NCI-H774 (cell line): ENCODE measurements around the gene CHSY1.

Experiments used
- DNase-seq: peaks from one replicate; lab custom pipeline; 2025; lab: John Stamatoyannopoulos, UW

The CHSY1 gene

DNA sequence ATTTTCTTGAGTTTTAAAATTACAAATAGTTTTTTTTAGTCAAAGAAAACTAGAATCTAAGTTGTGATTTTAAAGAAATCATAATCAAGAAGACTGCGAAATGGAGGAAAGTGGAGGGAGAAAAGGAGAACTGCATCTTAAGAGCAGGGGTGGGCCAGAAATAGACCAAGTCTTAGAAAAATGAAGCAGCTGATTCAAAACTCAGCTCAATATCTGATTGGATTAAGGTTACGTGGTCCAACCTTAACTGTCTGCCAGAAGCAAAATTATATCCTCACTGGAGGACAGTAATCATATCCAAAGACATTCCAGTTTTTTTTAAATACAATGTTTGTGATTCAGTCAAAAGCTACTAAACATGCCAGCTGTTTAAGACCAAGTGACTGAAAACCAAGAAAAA is 41.4 kb downstream of the CHSY1 start:
- DNase-seq = no peak

GRCh38 chr15:101210058-101210457 is 41.8 kb downstream of the CHSY1 start:
- no peak for DNase-seq

DNA sequence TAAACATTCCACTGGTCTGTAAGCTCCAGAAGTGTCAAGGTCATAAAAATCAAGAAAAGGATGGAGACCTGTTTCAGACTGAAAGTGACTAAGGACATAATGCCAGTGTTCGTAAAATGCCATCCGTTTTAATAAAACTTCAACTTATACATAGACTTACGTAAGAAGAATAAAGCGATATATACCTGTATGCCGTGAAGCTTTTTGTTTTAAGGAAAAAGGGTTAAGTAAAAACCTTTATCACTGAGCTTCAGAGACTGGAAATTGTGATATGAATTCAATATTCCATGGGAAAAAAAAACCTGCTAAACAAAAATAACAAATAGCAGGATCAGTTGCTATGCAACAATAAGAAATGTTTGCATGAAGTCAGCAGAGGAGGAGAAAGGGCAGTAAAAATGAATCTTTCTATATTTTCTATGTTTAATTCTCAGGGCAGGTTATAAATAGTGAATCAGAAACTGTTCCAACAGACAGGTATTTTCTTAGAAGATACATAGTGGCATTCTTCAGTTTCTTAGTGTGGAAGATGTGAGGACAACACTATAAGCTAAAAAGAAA is 42.5 kb downstream of the CHSY1 start:
- no peak for DNase-seq

GRCh38 chr15:101207867-101208288 is 44.0 kb downstream of the CHSY1 start:
- DNase-seq = no peak

DNA sequence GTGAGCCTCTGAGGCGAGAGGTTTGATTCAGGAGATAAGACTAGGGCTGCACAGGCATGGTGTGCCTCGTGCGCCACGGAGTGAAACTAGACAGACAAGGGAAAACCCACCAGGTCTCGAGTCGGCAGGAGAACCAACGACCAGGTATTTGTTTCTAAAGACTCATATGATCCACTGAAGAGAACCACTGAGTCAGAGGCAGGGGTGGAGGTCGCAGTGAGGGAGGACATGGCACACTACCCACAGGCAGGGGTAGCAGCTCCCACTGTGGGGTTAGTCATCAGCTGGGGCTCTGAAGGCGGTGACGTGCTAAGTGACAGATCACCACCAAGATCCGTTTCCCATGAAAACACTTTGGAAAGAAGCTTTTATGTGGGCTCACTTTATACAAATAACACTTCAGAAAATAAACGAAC is 45.7 kb downstream of the CHSY1 start:
- DNase-seq = no peak

- no peak for DNase-seq
Measured at GRCh38 chr15:101204739-101205535, 46.9 kb downstream of the CHSY1 start.

DNA sequence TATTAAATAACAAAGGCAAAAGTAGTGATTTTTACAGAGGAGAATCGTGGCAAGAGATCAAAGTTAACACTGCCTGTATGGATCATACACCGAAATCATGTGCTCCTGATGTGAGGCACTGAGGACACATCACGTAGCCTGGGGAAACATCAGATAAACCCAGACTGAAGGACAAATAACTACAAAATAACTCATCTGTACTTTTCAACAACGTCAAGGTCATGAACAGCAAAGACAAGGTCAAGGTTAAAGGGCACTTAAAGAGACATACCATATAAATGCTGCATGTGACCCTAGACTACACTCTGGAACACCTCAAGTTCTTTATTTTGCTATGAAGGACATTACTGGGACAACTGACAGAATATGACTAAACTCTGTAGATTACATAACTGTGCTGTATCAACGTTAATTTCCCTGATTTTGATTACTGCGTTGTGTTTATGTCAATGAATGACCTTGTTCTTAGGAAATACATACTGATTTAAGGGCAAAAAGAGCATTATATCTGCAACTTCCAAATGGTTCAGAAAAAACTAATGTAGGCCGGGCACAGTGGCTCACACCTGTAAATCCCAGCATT is 48.1 kb downstream of the CHSY1 start:
- DNase-seq = no peak

DNA sequence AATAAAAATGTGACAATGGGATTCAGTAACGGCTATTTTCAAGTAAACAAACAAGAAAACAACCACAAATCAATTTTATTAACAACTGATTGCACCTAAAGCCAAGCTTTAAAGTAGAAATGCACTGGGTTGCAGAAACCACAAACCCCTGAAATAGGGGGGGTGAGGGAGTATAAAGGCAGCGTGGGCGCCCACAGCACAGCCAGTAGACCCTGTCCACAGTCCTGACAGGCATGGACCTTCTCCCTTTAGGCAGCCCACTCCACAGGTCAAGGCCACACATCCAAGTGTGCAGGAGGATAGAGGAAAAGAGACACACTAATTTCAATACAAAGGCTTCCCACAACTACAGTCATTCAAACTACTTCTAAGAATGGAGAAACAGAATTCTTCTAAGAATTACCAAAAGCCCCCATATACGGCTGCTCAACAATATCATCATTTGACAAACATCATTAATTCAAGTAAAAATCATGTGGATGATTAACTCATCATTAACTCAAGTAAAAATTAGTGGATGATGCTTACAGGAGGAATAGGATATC is 48.7 kb downstream of the CHSY1 start:
- no peak for DNase-seq

DNA sequence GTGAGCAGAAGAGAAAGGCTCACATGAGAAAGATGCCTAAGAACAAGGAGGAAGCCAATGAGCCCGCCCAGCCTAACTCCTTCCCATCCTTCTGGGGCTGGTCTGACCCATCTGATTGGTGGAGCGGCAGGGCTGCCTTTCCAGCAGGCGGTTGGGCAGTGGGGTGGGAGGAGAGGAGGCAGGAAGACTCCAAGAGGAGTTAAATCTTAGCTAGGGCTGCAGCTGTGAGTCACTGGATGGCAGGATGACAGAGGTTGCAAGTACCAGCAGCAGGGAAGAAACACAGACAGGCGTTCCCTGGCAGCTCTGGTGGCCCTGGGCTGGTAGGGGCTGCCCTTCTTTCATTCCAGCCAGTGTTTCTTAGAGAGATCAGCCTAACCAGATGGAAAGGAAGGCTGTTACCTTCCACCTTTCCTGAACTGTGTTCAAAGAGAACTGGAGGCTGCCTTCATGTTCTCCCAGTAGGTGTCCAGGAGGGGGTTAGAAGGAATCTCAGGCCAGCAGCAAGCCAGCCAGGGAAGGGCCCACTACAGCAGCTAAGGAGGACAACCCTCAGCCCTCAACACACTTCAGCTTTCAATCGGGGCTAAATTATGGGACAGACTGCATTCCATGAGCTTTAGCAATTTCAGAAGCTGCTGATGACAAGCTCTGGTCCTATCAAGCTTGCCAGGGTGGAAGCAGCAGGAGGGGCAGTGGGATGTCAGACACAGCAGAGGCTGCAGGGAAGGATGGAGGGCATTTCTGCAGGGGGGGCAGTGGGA is 50.3 kb downstream of the CHSY1 start:
- DNase-seq = no peak

- DNase-seq = no peak
Measured at GRCh38 chr15:101200181-101200580, 51.7 kb downstream of the CHSY1 start.

DNA sequence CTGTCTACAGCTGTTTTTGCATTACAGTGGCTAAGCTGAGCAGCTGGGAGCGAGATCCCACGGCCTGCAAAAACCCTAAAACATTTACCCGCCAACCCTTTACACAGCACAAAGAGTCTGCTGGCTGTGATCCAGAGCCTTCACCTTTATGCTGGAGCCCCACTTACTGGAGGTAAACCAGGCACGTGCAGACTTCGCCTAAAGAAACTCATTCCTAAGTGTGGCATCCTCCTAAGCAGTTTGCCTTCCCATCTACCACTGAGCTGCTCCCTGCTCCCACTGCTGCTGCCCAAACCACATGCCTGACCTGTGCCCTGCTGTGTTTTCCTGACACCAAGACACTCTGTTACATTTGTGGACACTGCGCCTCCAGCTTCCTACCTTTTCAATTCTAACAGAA is 53.0 kb downstream of the CHSY1 start:
- DNase-seq = no peak

DNA sequence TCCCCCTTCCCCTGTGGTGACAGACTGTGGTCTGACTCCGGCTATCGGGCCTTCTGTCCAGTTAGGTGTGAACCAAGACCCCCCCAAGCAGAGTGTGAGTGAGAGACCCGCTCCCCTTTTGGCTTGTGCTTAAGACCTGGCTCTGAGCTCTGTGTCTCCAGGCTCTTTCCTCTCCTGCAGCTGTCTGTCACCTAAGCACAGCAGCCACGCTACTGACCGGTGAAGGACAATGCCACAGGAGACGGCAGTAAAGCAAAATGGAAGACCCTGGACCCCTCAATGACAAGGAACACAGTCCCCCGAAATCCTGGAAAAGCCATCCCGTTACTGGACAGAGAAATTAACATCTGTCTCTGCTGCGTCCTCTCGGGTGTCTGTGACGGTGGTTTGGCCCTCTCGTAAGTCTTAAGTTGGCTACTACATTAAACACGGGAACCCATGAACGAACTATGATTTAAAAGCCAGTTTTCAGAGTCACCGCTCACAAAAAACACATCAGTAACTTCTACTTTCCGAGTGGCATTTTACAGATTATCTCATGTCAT is 53.7 kb downstream of the CHSY1 start:
- no peak for DNase-seq

GRCh38 chr15:101194546-101195125 is 57.2 kb downstream of the CHSY1 start:
- no peak for DNase-seq

GRCh38 chr15:101193806-101194545 is 57.9 kb downstream of the CHSY1 start:
- DNase-seq = no peak

- DNase-seq = no peak
Measured at GRCh38 chr15:101193120-101193644, 58.7 kb downstream of the CHSY1 start.

GRCh38 chr15:101192081-101192480 is 59.8 kb downstream of the CHSY1 start:
- DNase-seq = no peak

DNA sequence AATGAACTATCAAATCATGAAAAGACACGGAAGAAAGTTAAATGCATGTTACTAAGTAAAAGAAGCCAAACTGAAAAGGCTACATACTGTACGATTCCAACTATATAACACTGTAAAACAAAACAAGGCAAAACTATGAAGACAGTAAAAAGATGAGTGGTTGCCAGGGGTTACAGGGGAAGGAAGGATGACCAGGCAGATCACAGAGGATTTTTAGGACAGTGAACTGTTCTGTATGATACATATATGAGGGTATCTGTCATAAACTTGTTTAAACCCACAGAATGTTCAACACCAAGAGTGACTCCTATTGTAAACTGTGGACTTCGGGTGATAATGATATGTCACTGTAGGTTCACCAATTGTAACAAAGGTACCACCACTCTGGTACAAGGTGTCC is 60.6 kb downstream of the CHSY1 start:
- no peak for DNase-seq

- DNase-seq = no peak
Measured at GRCh38 chr15:101190092-101190595, 61.7 kb downstream of the CHSY1 start.

- no peak for DNase-seq
Measured at GRCh38 chr15:101189409-101190091, 62.3 kb downstream of the CHSY1 start.
